Cardiac muscle cell (in vitro differentiated cells and primary cell): ENCODE data around the gene ERICH4. TPM values are rescaled to one million over a fixed set of nuclear protein-coding genes. Genes with fewer than 3 reads are reported as not detected.
A peak's percentile ranks its signal among the peaks of the same experiment; 100 is the strongest.

ENCODE experiments used
- DNase-seq, 2 donors: peaks; one replicate each; pipeline versions ENCODE4 v3.0.0 to v3.0.0-alpha.2; 2010 to 2017; ENCODE audit warnings: low read depth in 1 of 2, low spot score in 1 of 2
- H3K27ac ChIP-seq: fragments of 200-600 bp; sonication (generic); 2 replicates; pipeline ENCODE4 v1.5.1; 2016
- H3K27me3 ChIP-seq: fragments of 200-600 bp; sonication (generic); 2 replicates; pipeline ENCODE4 v1.6.0; 2016; ENCODE audit warnings: control low read depth
- H3K36me3 ChIP-seq: fragments of 200-600 bp; sonication (generic); 2 replicates; pipeline ENCODE4 v1.5.1; 2016; ENCODE audit warnings: control low read depth
- H3K4me1 ChIP-seq: fragments of 200-600 bp; sonication (generic); 2 replicates; pipeline ENCODE4 v1.8.1; 2017; ENCODE audit warnings: low read depth, mild to moderate bottlenecking, mixed run types
- H3K4me3 ChIP-seq: fragments of 200-600 bp; sonication (generic); 2 replicates; pipeline ENCODE4 v1.5.1; 2016; ENCODE audit warnings: mild to moderate bottlenecking
- H3K9me3 ChIP-seq: fragments of 200-600 bp; sonication (generic); 2 replicates; pipeline ENCODE4 v1.5.1; 2017; ENCODE audit warnings: low read depth, mild to moderate bottlenecking, control low read depth
- polyA plus RNA-seq: library from polyadenylated mRNA; unstranded; fragments of >200 nt; fragmentation: Nextera tagmentation; extraction: Ambion mirVana; gene quantifications from 2 replicates; pipeline ENCODE4 v1.2.1, GENCODE V29; 2016
- total RNA-seq: library from RNA; depleted of rRNA; stranded (reverse); fragments of >200 nt; gene quantifications from 2 replicates; pipeline ENCODE4 v1.2.3, GENCODE V29; 2016
- TF ChIP-seq, protein P1 (sequence below): IDR thresholded peaks from 2 replicates; pipeline ENCODE4 v1.5.1; 2012; ENCODE audit warnings: low read depth, mild to moderate bottlenecking, low read length

ERICH4 gene
- total and polyA plus RNA-seq, 2 experiments from 2014 or later: not detected

GRCh38 chr19:41399091-41399490 is 43.9 kb upstream of the ERICH4 start:
- TF ChIP-seq, protein P1, sequence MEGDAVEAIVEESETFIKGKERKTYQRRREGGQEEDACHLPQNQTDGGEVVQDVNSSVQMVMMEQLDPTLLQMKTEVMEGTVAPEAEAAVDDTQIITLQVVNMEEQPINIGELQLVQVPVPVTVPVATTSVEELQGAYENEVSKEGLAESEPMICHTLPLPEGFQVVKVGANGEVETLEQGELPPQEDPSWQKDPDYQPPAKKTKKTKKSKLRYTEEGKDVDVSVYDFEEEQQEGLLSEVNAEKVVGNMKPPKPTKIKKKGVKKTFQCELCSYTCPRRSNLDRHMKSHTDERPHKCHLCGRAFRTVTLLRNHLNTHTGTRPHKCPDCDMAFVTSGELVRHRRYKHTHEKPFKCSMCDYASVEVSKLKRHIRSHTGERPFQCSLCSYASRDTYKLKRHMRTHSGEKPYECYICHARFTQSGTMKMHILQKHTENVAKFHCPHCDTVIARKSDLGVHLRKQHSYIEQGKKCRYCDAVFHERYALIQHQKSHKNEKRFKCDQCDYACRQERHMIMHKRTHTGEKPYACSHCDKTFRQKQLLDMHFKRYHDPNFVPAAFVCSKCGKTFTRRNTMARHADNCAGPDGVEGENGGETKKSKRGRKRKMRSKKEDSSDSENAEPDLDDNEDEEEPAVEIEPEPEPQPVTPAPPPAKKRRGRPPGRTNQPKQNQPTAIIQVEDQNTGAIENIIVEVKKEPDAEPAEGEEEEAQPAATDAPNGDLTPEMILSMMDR: no peak
- no peak for DNase-seq
- peak overlapping the region; percentile 98 for H3K4me3 ChIP-seq
- H3K27me3 ChIP-seq: no peaks in the 10 kb centered on the region
- peaks cover 5% of the 10 kb centered on the region for H3K4me1 ChIP-seq
- no peaks in the 10 kb centered on the region for H3K36me3 ChIP-seq
- H3K27ac ChIP-seq: no peak overlapping the region
- H3K9me3 ChIP-seq: no peaks in the 10 kb centered on the region

DNA sequence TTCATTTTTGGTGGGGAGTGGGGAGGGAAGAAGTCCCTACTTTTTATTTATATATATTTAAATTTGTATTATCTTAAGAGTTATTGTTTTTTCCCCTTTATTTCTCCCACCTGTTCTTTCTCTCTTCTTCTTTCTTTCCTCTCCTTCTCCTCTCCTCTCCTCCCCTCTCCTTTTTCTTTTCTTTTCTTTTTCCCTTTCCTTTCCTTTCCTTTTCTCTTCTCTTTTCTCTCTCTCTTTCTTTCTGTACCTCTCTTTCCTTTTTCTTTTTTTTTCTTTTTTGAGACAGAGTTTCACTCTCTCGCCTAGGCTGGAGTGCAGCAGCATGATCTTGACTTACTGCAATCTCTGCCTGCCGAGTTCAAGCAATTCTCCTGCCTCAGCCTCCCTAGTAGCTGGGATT is 43.4 kb upstream of the ERICH4 start:
- Histone ChIP-seq H3K9me3 (no peaks in the 10 kb centered on the region), H3K4me3 (no peak overlapping the region), H3K36me3 (no peaks in the 10 kb centered on the region), H3K27ac (no peak overlapping the region), H3K27me3 (no peaks in the 10 kb centered on the region), H3K4me1 (peaks cover 5% of the 10 kb centered on the region)
- TF ChIP-seq, protein P1: no peak
- no peak for DNase-seq

GRCh38 chr19:41401483-41401882 is 41.5 kb upstream of the ERICH4 start:
- Histone ChIP-seq H3K36me3 (no peaks in the 10 kb centered on the region), H3K27ac (no peak overlapping the region), H3K9me3 (no peaks in the 10 kb centered on the region), H3K4me1 (peaks cover 5% of the 10 kb centered on the region), H3K4me3 (no peak overlapping the region), H3K27me3 (no peaks in the 10 kb centered on the region)
- TF ChIP-seq, protein P1: no peak
- no peak for DNase-seq

DNA sequence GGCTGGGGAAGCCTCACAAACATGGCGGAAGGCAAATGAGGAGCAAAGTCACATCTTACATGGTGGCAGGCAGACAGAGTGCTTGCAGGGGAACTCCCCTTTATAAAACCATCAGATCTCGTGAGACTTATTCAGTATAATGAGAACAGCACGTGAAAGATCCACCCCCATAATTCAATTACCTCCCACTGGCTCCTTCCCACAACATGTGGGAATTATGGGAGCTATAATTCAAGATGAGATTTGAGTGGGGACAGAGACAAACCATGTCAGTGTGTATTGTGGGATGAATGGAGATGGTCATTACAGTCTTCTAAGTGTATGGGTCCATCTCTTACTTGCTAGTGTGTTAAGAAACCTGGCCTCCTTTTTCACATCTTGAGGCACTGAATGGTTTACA is 40.9 kb upstream of the ERICH4 start:
- Histone ChIP-seq H3K4me1 (peaks cover 5% of the 10 kb centered on the region), H3K27ac (no peak overlapping the region), H3K4me3 (no peak overlapping the region), H3K27me3 (no peaks in the 10 kb centered on the region), H3K36me3 (no peaks in the 10 kb centered on the region), H3K9me3 (no peaks in the 10 kb centered on the region)
- DNase-seq: no peak
- TF ChIP-seq, protein P1: no peak

DNA sequence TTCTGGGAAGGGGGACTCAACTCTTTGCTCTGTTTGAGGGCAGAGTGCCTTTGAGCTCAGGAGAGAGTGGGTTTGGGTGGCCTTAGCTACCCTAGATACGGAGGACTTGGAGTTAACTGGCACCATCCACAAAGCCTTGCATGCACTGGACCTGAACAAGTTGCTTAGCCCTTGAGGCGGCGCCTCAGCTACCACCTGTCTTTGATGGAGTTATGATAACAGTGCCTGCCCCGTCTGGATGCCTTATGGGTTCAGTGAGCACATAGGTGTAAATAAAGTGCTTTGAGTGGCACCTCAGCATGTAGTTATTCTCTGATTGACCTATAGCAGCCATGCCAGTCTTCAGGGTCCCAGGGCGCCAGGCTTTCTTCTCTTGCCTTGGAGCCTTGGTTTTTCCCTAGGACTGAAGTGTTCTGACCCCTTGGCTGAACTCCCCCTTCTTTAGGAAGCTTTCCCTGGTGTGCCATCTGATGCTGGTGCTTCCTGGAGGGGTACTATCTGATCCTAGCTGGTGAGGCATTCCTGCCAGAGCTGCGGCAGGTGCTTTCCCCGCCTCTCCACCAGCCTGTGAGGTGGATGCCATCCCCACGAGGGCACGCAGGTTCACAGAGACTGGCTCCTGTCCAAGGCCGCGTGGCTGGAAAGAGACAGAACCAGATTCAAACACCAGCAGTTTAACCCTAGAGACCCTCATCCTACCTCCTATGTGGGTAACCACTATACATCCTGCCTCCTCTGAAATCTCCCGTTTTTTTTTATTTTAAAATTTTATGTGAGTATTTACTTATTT is 39.6 kb upstream of the ERICH4 start:
- H3K27ac ChIP-seq: no peak overlapping the region
- no peaks in the 10 kb centered on the region for H3K36me3 ChIP-seq
- TF ChIP-seq, protein P1: no peak
- H3K9me3 ChIP-seq: no peaks in the 10 kb centered on the region
- DNase-seq: no peak
- H3K4me3 ChIP-seq: no peak overlapping the region
- H3K27me3 ChIP-seq: no peaks in the 10 kb centered on the region
- H3K4me1 ChIP-seq: peaks cover 5% of the 10 kb centered on the region
